HepG2 (cell line): ENCODE results near the gene CCDC116. TPM values are rescaled to one million over a fixed set of nuclear protein-coding genes. Genes with fewer than 3 reads are reported as not detected.

Experiments used
- CSRNP1 ChIP-seq: sonication (generic); formaldehyde crosslinking; IDR thresholded peaks from 2 replicates; pipeline ENCODE4 v1.8.1; 2023; ENCODE audit warnings: mild to moderate bottlenecking, missing genetic modification reagents
- MXD4 ChIP-seq: IDR thresholded peaks from 2 replicates; pipeline ENCODE4 v1.6.1; 2016; ENCODE audit warnings: mild to moderate bottlenecking, missing biosample characterization, missing genetic modification reagents
- MZF1 ChIP-seq: sonication (generic); formaldehyde crosslinking; IDR thresholded peaks from 2 replicates; pipeline ENCODE4 v1.8.1; 2023; ENCODE audit warnings: mild to moderate bottlenecking, missing genetic modification reagents, borderline replicate concordance
- NFRKB ChIP-seq: fragments of 450-650 bp; IDR thresholded peaks from 2 replicates; pipeline ENCODE4 v1.6.1; 2017
- RFX1 ChIP-seq: fragments of 450-650 bp; IDR thresholded peaks from 2 replicates; pipeline ENCODE4 v1.6.1; 2017
- SCMH1 ChIP-seq: sonication (generic); formaldehyde crosslinking; IDR thresholded peaks from 2 replicates; pipeline ENCODE4 v1.9.0; 2021; ENCODE audit warnings: missing genetic modification reagents, mild to moderate bottlenecking, borderline replicate concordance
- SMAD1 ChIP-seq: sonication (generic); formaldehyde crosslinking; IDR thresholded peaks from 2 replicates; pipeline ENCODE4 v1.4.0; 2020; ENCODE audit warnings: missing genetic modification reagents, low read depth, mild to moderate bottlenecking, borderline replicate concordance
- SMARCC2 ChIP-seq: fragments of 450-650 bp; IDR thresholded peaks from 2 replicates; pipeline ENCODE4 v1.6.1; 2017; ENCODE audit warnings: antibody characterized with exemption, mild to moderate bottlenecking
- SNAPC2 ChIP-seq: sonication (generic); formaldehyde crosslinking; IDR thresholded peaks from 2 replicates; pipeline ENCODE4 v1.8.1; 2022; ENCODE audit warnings: mild to moderate bottlenecking, missing genetic modification reagents
- ZBTB49 ChIP-seq: sonication (generic); formaldehyde crosslinking; IDR thresholded peaks from 2 replicates; pipeline ENCODE4 v1.4.0; 2020; ENCODE audit warnings: missing genetic modification reagents, borderline replicate concordance
- ZNF275 ChIP-seq: sonication (generic); formaldehyde crosslinking; IDR thresholded peaks from 2 replicates; pipeline ENCODE4 v1.8.0; 2022; ENCODE audit warnings: missing genetic modification reagents, mild to moderate bottlenecking, inconsistent platforms, borderline replicate concordance
- ZNF281 ChIP-seq: sonication (generic); formaldehyde crosslinking; IDR thresholded peaks from 2 replicates; pipeline ENCODE4 v1.4.0; 2020; ENCODE audit warnings: missing genetic modification reagents, borderline replicate concordance
- ZNF496 ChIP-seq: sonication (generic); formaldehyde crosslinking; IDR thresholded peaks from 2 replicates; pipeline ENCODE4 v1.8.1; 2023; ENCODE audit warnings: mild to moderate bottlenecking, moderate library complexity, missing genetic modification reagents; ENCODE audit not compliant: insufficient replicate concordance
- ZNF609 ChIP-seq: sonication (generic); formaldehyde crosslinking; IDR thresholded peaks from 2 replicates; pipeline ENCODE4 v1.4.0; 2020; ENCODE audit warnings: mild to moderate bottlenecking, missing genetic modification reagents, borderline replicate concordance
- ZNF749 ChIP-seq: sonication (generic); formaldehyde crosslinking; IDR thresholded peaks from 2 replicates; pipeline ENCODE4 v1.8.0; 2022; ENCODE audit warnings: mild to moderate bottlenecking, missing genetic modification reagents, moderate library complexity, borderline replicate concordance
- polyA plus RNA-seq, 8 experiments: library from polyadenylated mRNA; depleted of rRNA in 3 of 8; stranded (reverse) in 7 of 8; unstranded in 1 of 8; fragments of >200 nt; fragmentation: Illumina TruSeq in 4 of 8; extraction: Trizol in 4 of 8; gene quantifications; 2 replicates each; pipeline versions ENCODE4 v1.2.1 to v1.2.3, GENCODE V29; 2011 to 2016; ENCODE audit warnings: low read depth in 4 of 8, missing spikeins in 1 of 8, mixed read lengths in 1 of 8; ENCODE audit not compliant: insufficient read depth in 1 of 8
- total RNA-seq, 5 experiments: library from RNA; depleted of rRNA; stranded (reverse); fragments of >200 nt; fragmentation: Illumina TruSeq; extraction: Trizol; gene quantifications; 2 replicates each; pipeline ENCODE4 v1.2.3, GENCODE V29; 2016; ENCODE audit warnings: low read depth in 1 of 5

The CCDC116 gene
- total and polyA plus RNA-seq, 2 of the 13 experiments (the other 11 are each of a cell fraction or from before 2014, with no cell fraction given), result 0.15 to 0.33 TPM

- TF ChIP-seq ZNF609 (CRISPR knock-in tag) (no peak), NFRKB (no peak), RFX1 (no peak), ZBTB49 (CRISPR knock-in tag) (no peak), MZF1 (CRISPR knock-in tag) (no peak), SNAPC2 (no peak), MXD4 (peak; percentile 60; the same call in 1 of the 2 replicates), SCMH1 (CRISPR knock-in tag) (no peak), ZNF281 (CRISPR knock-in tag) (no peak), ZNF749 (CRISPR knock-in tag) (peak; percentile 80; the same call in 1 of the 2 replicates), SMARCC2 (no peak), SMAD1 (no peak), CSRNP1 (CRISPR knock-in tag) (no peak; the same call in 1 of the 2 replicates), ZNF496 (CRISPR knock-in tag) (no peak), ZNF275 (CRISPR knock-in tag) (no peak)
Observed at GRCh38 chr22:21652010-21652546, 19.5 kb downstream of the CCDC116 start (continued).
